Osteocyte (in vitro differentiated cells): Measurements from ENCODE around the gene PCLO. TPM values are rescaled to one million over a fixed set of nuclear protein-coding genes. Genes with fewer than 3 reads are reported as not detected.
"Not testable (repeated sequence)": the region's sequence is repeated elsewhere in the genome, so short reads cannot be mapped to it uniquely, and the experiment has no call there.

ENCODE experiments used
- DNase-seq: peaks from one replicate; pipeline ENCODE4 v3.0.0; 2021; ENCODE audit warnings: mixed read lengths; ENCODE audit not compliant: unreplicated experiment; ENCODE audit errors: extremely low spot score
- H3K27ac Mint-ChIP-seq: one replicate; pipeline ENCODE4 v1.8.0; 2021; ENCODE audit warnings: mild to moderate bottlenecking, mixed read lengths; ENCODE audit not compliant: unreplicated experiment
- H3K27me3 Mint-ChIP-seq: one replicate; pipeline ENCODE4 v1.8.0; 2021; ENCODE audit warnings: mixed read lengths; ENCODE audit not compliant: unreplicated experiment
- H3K36me3 Mint-ChIP-seq: one replicate; pipeline ENCODE4 v1.8.0; 2021; ENCODE audit warnings: mixed read lengths; ENCODE audit not compliant: unreplicated experiment
- H3K4me1 Mint-ChIP-seq: one replicate; pipeline ENCODE4 v1.8.0; 2021; ENCODE audit warnings: mixed read lengths; ENCODE audit not compliant: unreplicated experiment
- H3K4me3 Mint-ChIP-seq: one replicate; pipeline ENCODE4 v1.8.0; 2021; ENCODE audit warnings: mild to moderate bottlenecking, moderate library complexity, mixed read lengths; ENCODE audit not compliant: unreplicated experiment
- H3K9me3 Mint-ChIP-seq: one replicate; pipeline ENCODE4 v1.8.0; 2021; ENCODE audit warnings: mixed read lengths; ENCODE audit not compliant: unreplicated experiment
- total RNA-seq: library from RNA; stranded (reverse); gene quantifications from 2 replicates; pipeline ENCODE4 v1.2.1, GENCODE V29; 2021
- TF ChIP-seq, protein P1 (sequence below): fragments of 200-600 bp; sonication (generic); IDR thresholded peaks from 2 replicates; pipeline ENCODE4 v1.5.0; 2021; ENCODE audit warnings: antibody characterized with exemption, mild to moderate bottlenecking, moderate library complexity

Gene PCLO
- total RNA-seq, 1 donor from 2014 or later: 1.4 TPM

DNA sequence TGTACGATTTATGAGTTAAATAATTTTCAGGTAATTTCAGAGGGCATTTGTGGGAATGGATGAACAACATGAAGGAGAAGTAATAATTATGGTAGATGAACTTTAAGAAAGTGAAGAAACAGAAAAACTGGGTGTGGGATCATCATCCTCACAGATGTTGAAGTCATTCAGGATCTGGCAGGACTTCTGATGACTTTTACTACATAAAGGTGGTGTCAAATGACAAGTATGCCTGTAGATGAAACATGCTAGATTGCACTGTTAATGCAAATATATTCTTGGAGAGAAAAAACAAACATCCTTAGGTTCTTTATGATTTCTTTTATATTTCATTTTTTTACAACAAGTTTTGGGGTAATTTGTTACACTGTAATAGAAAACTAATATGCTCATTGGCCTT is 230.2 kb downstream of the PCLO start:
- TF ChIP-seq, protein P1, sequence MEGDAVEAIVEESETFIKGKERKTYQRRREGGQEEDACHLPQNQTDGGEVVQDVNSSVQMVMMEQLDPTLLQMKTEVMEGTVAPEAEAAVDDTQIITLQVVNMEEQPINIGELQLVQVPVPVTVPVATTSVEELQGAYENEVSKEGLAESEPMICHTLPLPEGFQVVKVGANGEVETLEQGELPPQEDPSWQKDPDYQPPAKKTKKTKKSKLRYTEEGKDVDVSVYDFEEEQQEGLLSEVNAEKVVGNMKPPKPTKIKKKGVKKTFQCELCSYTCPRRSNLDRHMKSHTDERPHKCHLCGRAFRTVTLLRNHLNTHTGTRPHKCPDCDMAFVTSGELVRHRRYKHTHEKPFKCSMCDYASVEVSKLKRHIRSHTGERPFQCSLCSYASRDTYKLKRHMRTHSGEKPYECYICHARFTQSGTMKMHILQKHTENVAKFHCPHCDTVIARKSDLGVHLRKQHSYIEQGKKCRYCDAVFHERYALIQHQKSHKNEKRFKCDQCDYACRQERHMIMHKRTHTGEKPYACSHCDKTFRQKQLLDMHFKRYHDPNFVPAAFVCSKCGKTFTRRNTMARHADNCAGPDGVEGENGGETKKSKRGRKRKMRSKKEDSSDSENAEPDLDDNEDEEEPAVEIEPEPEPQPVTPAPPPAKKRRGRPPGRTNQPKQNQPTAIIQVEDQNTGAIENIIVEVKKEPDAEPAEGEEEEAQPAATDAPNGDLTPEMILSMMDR: no peak
- no peak for DNase-seq
- no peaks in the 10 kb centered on the region for H3K27me3 Mint-ChIP-seq
- no peaks in the 10 kb centered on the region for H3K36me3 Mint-ChIP-seq
- H3K9me3 Mint-ChIP-seq: no peaks in the 10 kb centered on the region
- no peak overlapping the region for H3K27ac Mint-ChIP-seq
- H3K4me1 Mint-ChIP-seq: no peaks in the 10 kb centered on the region
- H3K4me3 Mint-ChIP-seq: no peak overlapping the region

DNA sequence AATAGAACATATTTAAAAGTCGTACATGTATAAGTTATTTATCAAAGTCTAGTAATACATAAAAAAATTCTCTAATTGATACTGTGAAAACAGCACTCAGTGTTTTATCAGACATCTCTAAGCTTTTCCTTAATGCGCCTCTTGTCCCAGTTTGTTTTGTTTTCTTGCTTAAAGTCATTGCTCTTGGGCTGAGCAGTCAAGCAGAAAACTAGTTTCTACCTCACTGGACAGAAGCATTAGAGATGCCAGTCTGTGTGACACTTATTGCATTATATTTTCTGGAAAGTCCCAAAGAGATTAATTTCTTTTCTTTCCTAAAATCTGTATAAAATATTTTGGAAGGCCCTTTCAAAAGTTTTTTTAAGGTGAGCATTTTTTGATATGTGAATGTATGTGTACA is 236.2 kb downstream of the PCLO start:
- Mint-ChIP-seq H3K27me3 (peaks cover 3% of the 10 kb centered on the region), H3K9me3 (no peaks in the 10 kb centered on the region), H3K4me1 (no peaks in the 10 kb centered on the region), H3K36me3 (no peaks in the 10 kb centered on the region), H3K27ac (no peak overlapping the region), H3K4me3 (no peak overlapping the region)
- DNase-seq: no peak
- TF ChIP-seq, protein P1: no peak

DNA sequence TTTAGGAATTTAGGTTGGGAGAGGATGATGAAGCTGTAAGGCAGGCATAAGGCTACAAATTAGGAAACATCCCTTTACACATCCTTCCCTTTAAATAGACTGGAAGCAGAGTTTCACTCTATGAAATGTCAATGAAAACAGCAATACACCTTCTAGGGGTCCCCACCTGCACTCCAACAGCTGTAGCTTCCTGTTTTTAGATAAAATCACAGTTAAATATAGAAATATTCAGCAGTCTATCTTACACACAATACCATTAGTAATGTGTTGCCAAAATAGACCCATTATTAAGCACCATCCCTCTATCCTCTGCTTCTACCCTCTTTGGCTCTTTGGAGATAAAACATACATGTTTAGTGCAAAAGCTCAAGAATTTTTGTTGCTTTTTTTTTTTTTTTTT is 237.4 kb downstream of the PCLO start:
- TF ChIP-seq, protein P1: no peak
- no peak overlapping the region for H3K4me3 Mint-ChIP-seq
- peaks cover 3% of the 10 kb centered on the region for H3K27me3 Mint-ChIP-seq
- no peak for DNase-seq
- no peak overlapping the region for H3K27ac Mint-ChIP-seq
- H3K9me3 Mint-ChIP-seq: no peaks in the 10 kb centered on the region
- no peaks in the 10 kb centered on the region for H3K36me3 Mint-ChIP-seq
- no peaks in the 10 kb centered on the region for H3K4me1 Mint-ChIP-seq

DNA sequence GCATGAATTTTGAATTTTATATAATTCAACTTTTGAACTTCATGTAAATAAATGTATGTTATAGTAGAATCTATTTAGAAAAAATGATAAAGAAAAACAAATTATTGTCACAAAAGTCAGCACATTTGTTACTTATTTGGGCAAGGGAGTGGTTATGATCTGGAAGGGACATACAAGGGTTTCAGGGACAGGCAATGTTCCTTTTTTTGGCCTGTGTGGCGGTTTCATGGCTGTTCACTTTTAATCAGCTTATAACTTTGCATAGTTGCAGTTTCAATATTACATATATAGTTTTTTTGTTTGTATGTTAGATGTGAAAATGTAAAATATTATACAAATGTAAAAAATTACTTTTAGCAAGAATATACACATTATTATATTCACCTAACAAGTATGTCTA is 256.2 kb downstream of the PCLO start:
- H3K27ac Mint-ChIP-seq: no peak overlapping the region
- no peak for DNase-seq
- no peak overlapping the region for H3K4me3 Mint-ChIP-seq
- TF ChIP-seq, protein P1: no peak
- H3K9me3 Mint-ChIP-seq: no peaks in the 10 kb centered on the region
- no peaks in the 10 kb centered on the region for H3K4me1 Mint-ChIP-seq
- no peaks in the 10 kb centered on the region for H3K36me3 Mint-ChIP-seq
- H3K27me3 Mint-ChIP-seq: no peaks in the 10 kb centered on the region

DNA sequence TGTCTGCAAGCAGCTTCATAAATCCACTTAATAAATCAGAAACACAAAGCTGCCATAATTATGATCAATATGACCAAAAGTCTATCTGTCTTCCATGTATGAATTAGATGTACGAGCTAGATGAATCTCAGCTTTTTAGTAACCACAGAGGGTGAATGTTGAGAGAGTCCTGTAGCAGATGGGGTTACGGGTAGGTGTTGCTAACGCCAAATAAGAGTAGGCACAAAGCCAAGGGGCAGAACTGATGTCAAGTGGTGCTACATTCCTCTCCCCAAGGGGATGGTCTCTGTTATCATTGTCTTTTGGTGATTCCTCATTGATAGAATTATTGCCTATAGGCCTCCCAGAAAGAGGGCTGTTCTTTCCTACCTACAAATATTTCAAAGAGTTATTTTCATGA is 257.8 kb downstream of the PCLO start:
- H3K36me3 Mint-ChIP-seq: no peaks in the 10 kb centered on the region
- no peak overlapping the region for H3K27ac Mint-ChIP-seq
- no peaks in the 10 kb centered on the region for H3K4me1 Mint-ChIP-seq
- DNase-seq: no peak
- TF ChIP-seq, protein P1: no peak
- H3K4me3 Mint-ChIP-seq: no peak overlapping the region
- no peaks in the 10 kb centered on the region for H3K27me3 Mint-ChIP-seq
- no peaks in the 10 kb centered on the region for H3K9me3 Mint-ChIP-seq

DNA sequence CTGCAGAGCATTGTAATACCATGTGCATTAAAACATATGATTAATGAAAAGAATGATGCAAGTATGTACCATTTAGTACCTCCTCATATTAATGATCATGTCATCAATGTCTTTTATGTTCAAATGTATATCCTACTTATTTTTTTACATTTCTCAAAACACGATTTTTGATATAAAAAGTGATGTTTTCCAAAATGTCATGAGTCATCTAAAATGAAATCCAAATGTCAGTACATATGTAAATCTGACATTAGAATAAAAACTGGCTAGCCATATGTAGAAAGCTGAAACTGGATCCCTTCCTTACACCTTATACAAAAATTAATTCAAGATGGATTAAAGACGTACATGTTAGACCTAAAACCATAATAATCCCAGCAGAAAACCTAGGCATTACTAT is 261.6 kb downstream of the PCLO start:
- H3K27ac Mint-ChIP-seq, H3K27me3 Mint-ChIP-seq, H3K4me1 Mint-ChIP-seq, H3K9me3 Mint-ChIP-seq, H3K4me3 Mint-ChIP-seq, H3K36me3 Mint-ChIP-seq, DNase-seq: not testable (repeated sequence)
